HG03095 (cell line): ENCODE results near the gene P4HA3.

ENCODE experiments used
- ATAC-seq: cut with Tn5 transposase; IDR thresholded peaks from one replicate; pipeline ENCODE4 v1.9.1; 2021; ENCODE audit warnings: moderate library complexity; ENCODE audit not compliant: unreplicated experiment

Gene P4HA3

DNA sequence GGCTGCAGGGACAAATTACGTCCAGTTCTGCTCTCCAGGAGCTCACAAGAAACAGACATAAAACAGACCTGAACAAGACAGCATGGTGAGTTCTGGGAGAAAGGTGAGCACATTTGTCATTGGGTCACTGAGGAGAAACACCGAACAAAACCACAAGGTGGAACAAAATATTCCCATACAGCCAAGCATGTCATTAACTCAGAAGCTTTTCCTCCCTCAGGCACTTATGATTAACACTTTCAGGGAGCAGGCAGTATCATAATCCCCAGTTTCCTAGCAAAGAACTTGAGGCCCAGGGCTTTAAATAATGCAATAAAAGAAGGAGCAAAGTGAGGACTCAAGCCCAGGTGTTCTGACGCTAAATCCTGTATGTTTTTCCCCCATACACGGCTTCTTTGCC, 43.0 kb downstream of the P4HA3 start:
- ATAC-seq, result no peak

DNA sequence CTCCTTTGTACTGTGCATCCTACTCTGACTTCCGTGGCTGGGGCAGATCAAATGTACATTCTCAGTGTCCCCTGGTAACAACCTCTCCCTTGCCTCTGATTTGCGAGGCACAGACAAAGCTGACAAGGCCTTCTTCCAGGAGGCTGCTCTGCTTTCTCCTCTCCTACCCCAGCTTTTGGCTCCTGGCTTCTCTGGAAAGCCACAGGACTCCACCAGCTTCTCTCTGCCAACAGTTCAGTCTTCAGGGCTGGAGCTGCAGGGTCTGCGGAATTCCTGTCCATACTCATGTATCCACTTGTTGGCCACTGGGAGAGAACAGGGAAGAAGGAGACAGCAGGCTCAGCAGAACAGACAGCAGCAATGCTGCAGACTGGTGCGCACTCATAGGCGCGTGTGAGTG, 44.4 kb downstream of the P4HA3 start:
- no peak for ATAC-seq

DNA sequence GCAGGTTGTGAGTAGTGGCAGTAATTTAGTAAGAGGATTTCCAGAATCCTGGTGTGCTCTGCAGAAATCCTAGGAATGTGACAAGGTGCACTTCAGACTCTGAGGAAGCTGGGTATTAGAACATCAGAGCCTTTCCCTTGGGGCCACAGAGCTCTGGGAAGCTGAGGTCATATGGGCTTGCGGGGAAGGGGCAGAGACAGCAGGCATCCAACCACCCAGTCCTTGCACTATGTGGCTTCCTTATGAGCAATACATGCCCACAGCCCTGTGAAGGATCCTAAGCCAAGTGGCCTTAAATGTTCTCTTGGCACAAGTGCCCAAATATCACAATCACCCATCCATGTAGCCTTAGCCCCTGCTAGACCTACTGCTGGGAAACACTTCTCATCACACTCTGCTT, 46.2 kb downstream of the P4HA3 start:
- ATAC-seq, result no peak

DNA sequence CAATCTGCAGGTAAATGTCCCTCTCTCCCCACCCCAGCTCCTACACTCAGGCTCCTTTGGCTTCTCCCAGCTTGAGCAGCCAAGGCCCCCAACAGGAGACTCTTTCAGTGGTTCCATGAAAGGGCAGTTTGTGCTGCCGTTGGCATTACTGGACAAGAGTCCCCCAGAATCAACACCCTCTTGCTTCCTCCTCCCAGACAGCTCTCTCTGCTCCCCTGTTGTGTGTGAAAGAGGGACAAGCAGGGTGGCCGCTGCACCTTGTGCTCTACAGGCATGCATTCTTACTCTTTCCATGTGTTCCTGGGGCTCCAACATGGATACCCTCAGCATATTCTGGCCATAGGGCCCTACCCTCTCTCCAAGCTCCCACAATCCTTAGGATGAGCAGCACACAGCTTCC, 48.7 kb downstream of the P4HA3 start:
- no peak for ATAC-seq

DNA sequence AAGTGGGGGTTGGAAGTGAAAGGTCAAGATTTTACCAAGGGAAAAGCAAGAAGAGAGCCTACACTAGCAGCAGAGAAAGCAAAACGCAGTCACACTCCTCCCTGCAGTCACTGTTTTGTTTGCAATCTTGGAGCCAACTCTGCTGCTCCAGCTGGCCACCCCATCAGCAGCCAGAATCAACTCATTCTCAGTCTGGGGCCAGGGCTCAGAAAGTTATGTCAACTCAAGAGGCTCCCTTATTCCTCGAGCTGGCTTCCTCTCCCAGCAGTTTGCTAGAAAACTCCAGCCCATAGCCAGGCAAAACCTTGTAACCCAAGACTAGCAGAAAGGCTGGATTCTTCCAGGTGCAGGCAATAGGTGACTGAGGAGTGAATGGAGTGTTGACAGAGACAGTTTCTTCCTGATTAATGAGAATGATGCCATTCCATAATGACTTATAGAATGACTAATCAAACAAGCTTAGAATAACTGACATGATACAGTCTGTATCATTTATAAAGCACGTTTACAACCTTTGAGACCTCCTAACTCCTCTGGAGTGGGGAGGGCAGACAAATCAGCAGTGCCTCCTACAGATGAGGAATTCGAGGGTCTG, 53.4 kb downstream of the P4HA3 start:
- ATAC-seq, result no peak

DNA sequence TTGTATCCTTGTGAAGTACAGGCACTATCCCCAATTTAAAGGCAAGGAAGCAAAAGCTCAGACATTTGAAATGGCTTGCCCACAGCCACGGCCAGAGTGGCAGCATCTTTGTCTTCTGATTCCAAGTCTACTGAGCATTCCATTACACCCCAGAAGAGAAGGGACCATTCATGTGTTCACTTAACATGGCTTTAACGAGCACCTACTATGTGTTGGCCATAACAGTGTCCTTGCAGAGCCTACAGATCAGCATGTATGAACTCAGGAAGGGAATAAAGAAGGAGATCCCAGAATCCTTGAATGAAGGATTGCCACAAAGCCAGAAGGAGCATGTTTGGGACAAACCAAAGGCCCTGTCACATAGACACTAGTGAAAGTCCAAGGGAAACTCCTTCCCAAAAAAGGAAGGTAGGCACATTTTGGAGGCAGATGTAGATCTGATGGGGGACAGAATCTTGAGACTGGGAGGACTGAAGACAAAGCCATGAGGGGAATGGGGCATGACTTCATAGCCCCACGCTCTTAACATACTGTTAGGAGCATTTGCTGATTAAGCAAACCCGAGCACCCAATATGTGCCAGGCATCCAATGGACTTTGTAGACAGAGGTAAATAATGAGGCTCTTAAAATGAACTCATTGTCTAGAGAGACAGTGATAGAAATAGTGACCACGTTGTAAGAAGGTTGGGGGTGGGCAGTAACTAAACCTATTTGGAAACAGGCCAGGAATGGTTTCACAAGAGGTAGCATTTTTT, 54.9 kb downstream of the P4HA3 start:
- ATAC-seq, result no peak

DNA sequence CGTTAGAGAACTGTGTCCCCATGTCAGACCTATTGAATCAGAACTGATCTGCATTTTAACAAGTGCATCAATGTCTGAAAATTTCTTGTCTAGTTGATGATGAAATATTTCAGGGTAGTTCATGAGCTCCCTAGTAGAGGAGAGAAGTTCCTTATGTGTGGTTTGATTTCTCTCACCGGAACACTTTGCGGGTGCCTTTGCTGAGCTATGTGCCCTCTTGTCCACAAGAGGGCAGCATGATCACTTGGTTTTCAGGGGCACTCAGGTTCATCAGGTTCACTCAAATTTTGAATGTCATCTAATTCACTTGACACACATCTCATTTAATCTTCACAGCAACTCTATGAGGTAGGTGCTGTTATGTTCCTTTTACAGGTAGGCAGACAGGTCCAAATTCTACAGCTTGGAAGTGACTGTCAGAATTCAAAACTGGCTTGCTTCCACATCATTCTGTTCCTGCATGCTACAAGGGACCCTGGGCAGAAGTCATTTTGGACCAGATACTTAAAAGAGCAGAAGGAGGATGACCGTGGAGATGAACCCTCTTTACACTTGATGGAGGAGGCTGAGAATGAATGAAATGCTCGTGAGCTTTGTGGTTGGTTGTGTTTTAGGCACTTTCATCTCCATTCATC, 55.6 kb downstream of the P4HA3 start:
- ATAC-seq, result no peak

DNA sequence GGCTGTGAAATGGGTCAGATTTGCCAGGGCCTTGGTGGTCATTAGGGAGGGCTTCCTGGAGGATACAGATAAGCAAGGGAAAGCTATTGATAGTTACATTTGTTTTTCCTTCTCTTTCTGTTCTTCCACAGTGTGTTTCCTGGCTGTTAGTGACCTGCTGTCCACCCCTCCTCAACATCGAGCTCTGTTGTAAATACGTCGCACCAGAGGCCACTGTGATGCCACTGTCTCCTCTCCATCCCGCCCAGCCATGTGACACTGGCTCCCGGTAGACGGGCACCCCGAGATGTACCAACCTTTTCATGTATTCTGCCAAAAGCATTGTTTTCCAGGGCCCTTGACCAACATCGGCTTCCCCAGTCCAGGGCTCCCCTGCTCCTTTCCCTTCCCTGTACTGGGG, 58.1 kb downstream of the P4HA3 start:
- ATAC-seq, result no peak

DNA sequence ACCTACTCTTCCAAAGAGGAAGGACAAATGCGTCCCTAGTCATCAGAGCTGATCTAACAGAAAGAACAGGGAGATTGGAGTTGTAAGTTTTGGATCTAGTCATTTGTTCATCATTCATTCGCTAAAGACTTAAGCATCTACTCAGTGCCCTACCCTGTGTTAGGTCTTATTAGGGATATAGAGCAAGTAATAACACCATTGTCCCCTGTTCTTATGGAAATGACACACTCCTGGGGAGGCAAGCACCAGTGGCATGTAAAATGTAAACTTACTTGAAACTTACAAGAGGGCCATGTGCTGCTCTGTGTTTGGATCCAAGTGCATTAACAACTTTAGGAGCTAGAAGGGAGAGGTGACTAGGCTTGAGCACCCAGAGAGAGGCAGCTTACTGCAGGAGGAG, 61.9 kb downstream of the P4HA3 start:
- ATAC-seq, result no peak

DNA sequence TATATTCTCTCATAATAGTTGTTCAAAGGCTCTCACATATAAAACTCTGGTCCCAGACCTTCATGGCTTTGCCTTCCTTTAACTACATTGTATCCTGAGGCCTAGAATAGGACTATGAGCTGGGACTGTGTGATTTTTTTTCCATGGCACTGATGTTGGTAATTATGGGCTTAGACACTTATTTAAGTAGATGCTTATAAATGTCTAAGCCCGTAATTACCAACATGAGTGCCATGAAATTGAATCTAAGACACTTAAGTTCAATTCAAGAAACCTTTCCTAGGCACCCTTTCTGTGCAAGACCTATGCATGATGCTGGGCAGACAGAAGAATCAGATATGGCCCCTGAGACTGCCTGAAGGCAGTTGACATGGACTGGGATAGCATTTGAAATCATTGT, 63.0 kb downstream of the P4HA3 start:
- no peak for ATAC-seq

DNA sequence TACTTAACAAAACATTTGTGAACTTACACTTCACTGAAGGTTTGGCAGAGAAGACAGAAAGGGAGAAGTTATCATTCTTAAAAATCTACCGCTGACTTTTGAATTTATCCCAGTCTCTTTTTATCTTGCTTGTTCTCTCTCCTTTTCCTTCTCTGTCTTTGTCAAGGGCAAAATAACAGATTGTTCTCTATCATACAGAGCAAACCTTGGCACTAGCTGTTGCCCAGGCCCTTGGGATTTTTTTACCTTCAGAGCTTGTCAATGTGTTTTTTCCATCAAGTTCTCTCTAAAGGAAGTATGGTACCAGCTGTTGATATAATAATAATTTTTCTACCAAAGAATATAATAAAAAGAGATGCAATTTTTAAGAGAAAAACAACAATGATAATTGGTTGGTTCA, 73.2 kb downstream of the P4HA3 start:
- ATAC-seq, result no peak

DNA sequence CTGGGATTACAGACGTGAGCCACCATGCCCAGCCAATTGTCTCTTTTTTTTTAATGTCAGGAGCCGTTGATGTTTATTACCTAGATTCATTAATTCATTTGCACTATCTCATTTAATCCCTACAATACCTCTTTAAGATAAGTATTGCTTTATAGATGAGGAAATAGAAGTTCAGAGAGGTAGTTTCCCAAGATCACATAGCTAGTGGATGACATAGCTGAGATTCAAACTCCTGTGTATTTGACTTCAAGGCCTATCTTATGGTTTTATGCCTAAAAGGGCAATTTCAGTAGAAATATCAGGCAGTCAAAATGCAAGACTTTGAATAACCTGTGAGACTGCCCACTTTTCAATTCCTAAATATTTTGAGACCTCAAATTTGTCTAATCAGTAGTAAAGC, 73.9 kb downstream of the P4HA3 start:
- no peak for ATAC-seq

DNA sequence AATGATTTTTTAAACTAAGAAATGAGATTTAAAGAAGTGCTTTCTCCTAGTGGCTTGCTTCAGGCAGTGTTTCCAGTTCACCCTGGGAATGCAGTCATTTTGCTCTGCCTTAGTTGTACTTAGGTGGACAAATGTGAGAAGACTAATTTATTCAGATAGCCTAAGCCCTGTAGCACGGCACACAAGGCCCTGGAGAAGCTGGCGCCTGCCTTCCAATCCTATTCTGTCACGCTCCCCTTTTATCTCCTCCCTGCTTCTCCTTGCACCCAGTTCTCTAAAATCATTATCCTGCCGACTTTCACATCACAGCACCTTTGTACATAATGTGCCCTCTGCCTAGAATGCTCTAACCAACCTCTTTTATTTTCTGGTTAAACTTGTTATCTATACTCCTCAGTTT, 76.3 kb downstream of the P4HA3 start:
- no peak for ATAC-seq

DNA sequence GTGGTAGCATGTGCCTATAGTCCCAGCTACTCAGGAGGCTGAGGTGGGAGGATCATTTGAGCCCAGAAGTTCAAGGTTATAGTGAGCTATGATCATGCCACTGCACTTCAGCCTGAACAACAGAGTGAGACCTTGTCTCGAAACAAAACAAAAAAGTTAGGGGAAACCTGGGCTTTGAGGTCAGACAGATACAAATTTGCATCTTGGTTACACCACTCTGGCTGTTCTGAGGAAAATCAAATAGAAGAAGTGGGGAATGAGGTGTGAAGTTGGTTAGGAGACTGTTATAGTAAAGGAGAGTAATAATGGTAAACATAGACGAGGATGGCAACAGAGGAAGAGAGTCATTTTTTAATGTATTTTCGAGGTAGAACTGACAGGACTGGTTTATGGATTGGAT, 77.8 kb downstream of the P4HA3 start:
- no peak for ATAC-seq

DNA sequence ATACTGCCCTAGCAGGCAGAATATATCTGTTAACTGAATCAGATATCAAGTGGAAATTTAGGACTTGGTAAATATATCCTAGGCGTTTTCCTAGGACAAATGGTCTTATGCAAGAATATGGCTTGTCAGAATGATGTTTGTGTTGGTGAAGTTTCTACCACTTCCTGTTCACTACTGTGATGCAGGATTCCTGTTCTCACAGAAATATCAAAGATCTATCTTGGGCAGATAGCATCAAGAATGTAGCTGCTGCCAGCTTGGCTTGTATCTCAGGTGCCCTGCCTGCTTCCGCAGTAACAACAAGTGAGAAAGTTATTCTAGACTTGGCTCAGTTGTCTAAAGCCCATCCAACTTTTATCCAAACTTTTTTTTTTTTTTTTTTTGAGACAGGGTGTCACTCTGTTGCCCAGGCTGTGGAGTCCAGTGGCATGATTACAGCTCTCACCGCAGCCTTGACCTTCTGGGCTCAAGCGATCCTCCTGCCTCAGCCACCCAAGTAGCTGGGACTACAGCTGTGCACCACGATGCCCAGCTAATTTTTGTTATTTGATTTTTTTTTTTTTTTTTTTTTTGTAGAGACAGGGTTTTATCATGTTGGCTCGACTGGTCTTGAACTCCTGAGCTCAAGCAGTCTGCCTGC, 79.0 kb downstream of the P4HA3 start:
- ATAC-seq, result no peak

DNA sequence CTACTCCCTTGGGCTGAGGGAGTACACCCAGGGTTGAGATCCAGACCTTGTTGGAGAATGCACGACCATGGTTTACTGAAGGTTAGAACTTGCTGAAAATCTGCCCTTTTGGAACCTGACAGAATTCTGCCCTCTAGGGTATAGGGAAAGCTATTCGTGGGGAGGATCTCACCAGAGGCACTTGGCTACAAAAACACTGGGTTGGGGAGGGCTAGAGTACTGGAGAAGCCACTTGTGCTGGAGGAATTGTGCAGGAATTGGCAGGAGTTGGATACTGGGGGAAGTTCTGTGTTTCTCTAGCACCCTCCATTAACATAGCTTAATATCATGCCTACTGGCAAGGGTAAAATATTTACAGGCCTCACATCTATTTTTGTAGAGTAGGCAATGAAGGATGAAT, 84.5 kb downstream of the P4HA3 start:
- ATAC-seq, result no peak

DNA sequence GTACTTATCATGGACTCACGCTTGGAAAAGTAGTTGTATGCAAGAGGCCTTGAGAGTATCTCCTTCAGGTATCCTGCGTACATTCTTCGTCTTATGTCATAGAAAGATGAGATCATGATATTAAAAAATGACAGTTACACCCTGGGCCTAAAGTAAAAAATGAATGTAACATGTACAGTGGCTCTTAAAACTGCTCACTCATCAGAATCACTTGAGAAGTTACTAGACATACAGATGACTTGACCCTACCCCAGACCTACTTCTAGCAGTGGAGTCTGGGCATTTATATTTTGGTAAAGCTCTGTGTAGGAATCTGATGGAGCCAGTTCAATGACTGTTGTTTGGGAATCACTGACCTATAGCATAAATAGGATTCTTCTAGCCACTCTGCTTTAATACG, 85.9 kb downstream of the P4HA3 start:
- no peak for ATAC-seq

DNA sequence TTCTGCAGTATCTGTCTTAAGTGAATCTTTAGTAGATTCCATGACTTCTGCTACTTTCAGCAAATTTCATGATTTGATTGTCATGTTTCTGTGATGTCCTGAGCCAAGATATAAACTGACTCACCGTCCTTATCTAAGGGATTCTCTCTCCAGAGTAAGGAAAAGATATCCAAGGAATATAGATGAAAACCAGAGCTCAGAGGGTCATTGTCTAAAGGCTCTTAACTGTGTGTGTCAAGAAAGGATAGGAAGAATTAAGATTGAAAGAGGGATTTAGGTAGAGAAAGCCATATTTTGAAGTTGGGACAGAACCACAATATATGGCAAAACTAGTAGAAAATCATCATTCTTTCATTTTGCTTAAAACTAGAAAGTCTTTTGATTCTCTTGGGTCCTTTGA, 89.6 kb downstream of the P4HA3 start:
- no peak for ATAC-seq

DNA sequence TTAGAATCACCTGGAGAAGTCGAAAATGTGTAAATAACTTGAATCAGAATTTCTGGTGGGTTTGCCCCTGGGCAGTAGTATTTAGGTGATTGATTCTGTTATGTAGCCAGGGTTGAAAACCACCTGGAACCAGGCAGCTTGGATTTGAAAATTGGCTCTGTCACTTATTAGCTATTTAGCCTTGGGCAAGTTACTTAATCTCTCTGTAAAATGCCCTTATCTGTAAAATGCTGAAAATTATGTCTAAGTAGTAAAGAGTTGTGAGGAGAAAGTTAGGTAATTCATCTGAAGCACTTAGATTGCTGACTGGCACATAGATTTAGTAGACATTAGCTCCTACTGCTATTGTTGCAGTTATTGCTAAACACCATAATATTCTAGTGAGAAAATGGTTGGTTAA, 91.1 kb downstream of the P4HA3 start:
- ATAC-seq, result no peak
